IMR-90 (cell line): ENCODE data around the gene TCP11L1. TPM values are rescaled to one million over a fixed set of nuclear protein-coding genes. Genes with fewer than 3 reads are reported as not detected.

Experiments used
- ATAC-seq: fragments of 200-7000 bp; cut with Tn5 transposase; 2 replicates; pipeline ENCODE4 v1.9.1; 2020; ENCODE audit warnings: low read depth, mild to moderate bottlenecking, moderate library complexity
- BruUV-seq: library from RNA; stranded (reverse); fragments of 400-500 nt; replicated peaks from 2 replicates; lab custom pipeline; 2021; lab: Mats Ljungman, UMichigan
- CTCF ChIA-PET: fragments of 300-600 bp; formaldehyde crosslinking; extraction: SDS; loops from one replicate; lab custom pipeline; 2021; ENCODE audit warnings: antibody characterized with exemption; lab: Yijun Ruan, JAX
- POLR2A ChIA-PET: fragments of 300-600 bp; sonication (Branson Sonifier 250); formaldehyde crosslinking; loops from one replicate; lab custom pipeline; 2022; ENCODE audit warnings: antibody characterized with exemption; ENCODE audit not compliant: unreplicated experiment; lab: Charles Lee
- DNase-seq: peaks from one replicate; pipeline ENCODE4 v3.0.0; 2013
- H2AFZ ChIP-seq: replicated peaks from 2 replicates; pipeline ENCODE3; 2013; ENCODE audit warnings: low read length, mild to moderate bottlenecking; ENCODE audit not compliant: poor library complexity
- H2AK5ac ChIP-seq: 2 replicates; pipeline ENCODE4 v1.6.1; 2013; ENCODE audit warnings: low read depth, low read length, inconsistent platforms
- H2AK9ac ChIP-seq: replicated peaks from 2 replicates; pipeline ENCODE3; 2013; ENCODE audit warnings: mild to moderate bottlenecking, low read depth, low read length, moderate library complexity; ENCODE audit not compliant: poor library complexity
- H2BK120ac ChIP-seq: 2 replicates; pipeline ENCODE4 v1.6.1; 2013; ENCODE audit warnings: low read depth, low read length, inconsistent platforms
- H2BK15ac ChIP-seq: 3 replicates; pipeline ENCODE4 v1.6.1; 2013; ENCODE audit warnings: low read depth, low read length, inconsistent platforms
- H2BK20ac ChIP-seq: 2 replicates; pipeline ENCODE4 v1.6.1; 2013; ENCODE audit warnings: low read depth, mild to moderate bottlenecking, inconsistent platforms, low read length, moderate library complexity
- H2BK5ac ChIP-seq: 2 replicates; pipeline ENCODE4 v1.6.1; 2013; ENCODE audit warnings: mild to moderate bottlenecking, low read depth, low read length, inconsistent platforms; ENCODE audit not compliant: poor library complexity, severe bottlenecking
- H3K14ac ChIP-seq: replicated peaks from 2 replicates; pipeline ENCODE4 v1.6.1; 2013; ENCODE audit warnings: low read depth, low read length, inconsistent platforms
- H3K18ac ChIP-seq: 2 replicates; pipeline ENCODE4 v1.6.1; 2013; ENCODE audit warnings: low read depth, low read length, control low read depth
- H3K23ac ChIP-seq: 2 replicates; pipeline ENCODE4 v1.6.1; 2013; ENCODE audit warnings: low read depth, low read length, inconsistent platforms
- H3K27ac ChIP-seq: 2 replicates; pipeline ENCODE4 v1.5.1; 2013; ENCODE audit warnings: mild to moderate bottlenecking, control low read depth, low read length; ENCODE audit not compliant: insufficient read depth
- H3K27me3 ChIP-seq: 2 replicates; pipeline ENCODE4 v1.6.1; 2013; ENCODE audit warnings: low read length; ENCODE audit not compliant: control insufficient read depth, insufficient read depth
- H3K36me3 ChIP-seq: 2 replicates; pipeline ENCODE4 v1.6.1; 2013; ENCODE audit warnings: low read length, mixed read lengths; ENCODE audit not compliant: control insufficient read depth, insufficient read depth
- H3K4ac ChIP-seq: 2 replicates; pipeline ENCODE4 v1.6.1; 2013; ENCODE audit warnings: low read depth, low read length, inconsistent platforms
- H3K4me1 ChIP-seq: 2 replicates; pipeline ENCODE4 v1.6.1; 2013; ENCODE audit warnings: low read length, mixed read lengths; ENCODE audit not compliant: control insufficient read depth, insufficient read depth
- H3K4me2 ChIP-seq: 2 replicates; pipeline ENCODE4 v1.6.1; 2013; ENCODE audit warnings: low read depth, mild to moderate bottlenecking, control low read depth, low read length, moderate library complexity
- H3K4me3 ChIP-seq: 2 replicates; pipeline ENCODE4 v1.5.1; 2013; ENCODE audit warnings: low read depth, mild to moderate bottlenecking, control low read depth, low read length, moderate library complexity; ENCODE audit not compliant: insufficient read depth
- H3K56ac ChIP-seq: 2 replicates; pipeline ENCODE4 v1.6.1; 2013; ENCODE audit warnings: low read length, inconsistent platforms; ENCODE audit not compliant: insufficient read depth; ENCODE audit errors: extremely low read depth
- H3K79me1 ChIP-seq, 2 experiments: 2 replicates each; pipeline ENCODE4 v1.6.1; 2013; ENCODE audit warnings: low read length in 2 of 2, inconsistent platforms in 1 of 2, low read depth in 1 of 2
- H3K9ac ChIP-seq: 2 replicates; pipeline ENCODE4 v1.6.1; 2013; ENCODE audit warnings: low read depth, low read length, control low read depth
- H3K9me1 ChIP-seq: 2 replicates; pipeline ENCODE4 v1.6.1; 2013; ENCODE audit warnings: low read length, inconsistent platforms; ENCODE audit not compliant: insufficient read depth
- H3K9me3 ChIP-seq: 2 replicates; pipeline ENCODE4 v1.6.1; 2013; ENCODE audit warnings: low read length; ENCODE audit not compliant: control insufficient read depth, insufficient read depth
- H4K20me1 ChIP-seq: 2 replicates; pipeline ENCODE4 v1.6.1; 2013; ENCODE audit warnings: low read length, inconsistent platforms; ENCODE audit not compliant: insufficient read depth
- H4K5ac ChIP-seq: 2 replicates; pipeline ENCODE4 v1.6.1; 2013; ENCODE audit warnings: mild to moderate bottlenecking, low read depth, low read length, control low read depth
- H4K8ac ChIP-seq, 2 experiments: 2 replicates each; pipeline ENCODE4 v1.6.1; 2013; ENCODE audit warnings: low read depth in 2 of 2, low read length in 2 of 2, control low read depth in 1 of 2, inconsistent platforms in 1 of 2
- H4K91ac ChIP-seq: 2 replicates; pipeline ENCODE4 v1.6.1; 2013; ENCODE audit warnings: low read depth, low read length, inconsistent platforms; ENCODE audit not compliant: insufficient read depth
- BHLHE40 ChIP-seq: fragments of 150-350 bp; IDR thresholded peaks from 2 replicates; pipeline ENCODE4 v1.6.1; 2016; ENCODE audit warnings: mild to moderate bottlenecking, low read depth, low read length
- CEBPB ChIP-seq: IDR thresholded peaks from 2 replicates; pipeline ENCODE4 v1.6.1; 2012; ENCODE audit warnings: low read depth, low read length, improper control_type of control experiment
- CHD1 ChIP-seq: IDR thresholded peaks from 2 replicates; pipeline ENCODE4 v1.6.1; 2012; ENCODE audit warnings: low read depth, low read length, improper control_type of control experiment
- CTCF ChIP-seq: conservative IDR thresholded peaks from 2 replicates; pipeline ENCODE4 v1.5.1; 2012; ENCODE audit warnings: mild to moderate bottlenecking, low read depth, low read length, improper control_type of control experiment
- ELK1 ChIP-seq: fragments of 150-350 bp; IDR thresholded peaks from 2 replicates; pipeline ENCODE4 v1.6.1; 2016; ENCODE audit warnings: low read depth, mild to moderate bottlenecking, low read length, moderate library complexity, borderline replicate concordance
- FOS ChIP-seq: fragments of 150-350 bp; IDR thresholded peaks from 2 replicates; pipeline ENCODE4 v1.6.1; 2016; ENCODE audit warnings: low read depth, low read length
- MAFK ChIP-seq: IDR thresholded peaks from 2 replicates; pipeline ENCODE4 v1.6.1; 2012; ENCODE audit warnings: low read depth, low read length, improper control_type of control experiment
- MAZ ChIP-seq: IDR thresholded peaks from 2 replicates; pipeline ENCODE4 v1.6.1; 2012; ENCODE audit warnings: low read depth, mild to moderate bottlenecking, low read length, improper control_type of control experiment, moderate library complexity, borderline replicate concordance
- MXI1 ChIP-seq: IDR thresholded peaks from 2 replicates; pipeline ENCODE4 v1.6.1; 2012; ENCODE audit warnings: low read depth, mild to moderate bottlenecking, low read length, moderate library complexity, borderline replicate concordance
- NFE2L2 ChIP-seq: fragments of 150-350 bp; IDR thresholded peaks from 2 replicates; pipeline ENCODE4 v1.6.1; 2016; ENCODE audit warnings: low read depth, mild to moderate bottlenecking, low read length
- POLR2A ChIP-seq: IDR thresholded peaks from 2 replicates; pipeline ENCODE4 v1.6.1; 2012; ENCODE audit warnings: mild to moderate bottlenecking, low read depth, low read length
- RAD21 ChIP-seq: IDR thresholded peaks from 2 replicates; pipeline ENCODE4 v1.6.1; 2012; ENCODE audit warnings: low read length, improper control_type of control experiment
- RFX5 ChIP-seq: IDR thresholded peaks from 2 replicates; pipeline ENCODE4 v1.8.0; 2012; ENCODE audit warnings: low read depth, mild to moderate bottlenecking, low read length, moderate library complexity
- USF2 ChIP-seq: fragments of 150-350 bp; IDR thresholded peaks from 2 replicates; pipeline ENCODE4 v1.6.1; 2017; ENCODE audit warnings: mild to moderate bottlenecking, antibody characterized with exemption, low read length, low read depth
- WGBS, 2 experiments: methylation state at CpG; one replicate each; pipeline versions ENCODE4 v1.1.5 to v1.1.7; 2013; ENCODE audit warnings: missing lambda C conversion rate in 2 of 2; ENCODE audit not compliant: insufficient read length in 1 of 2; ENCODE audit errors: extremely low coverage in 2 of 2; 5-methylcytosine and 5-hydroxymethylcytosine counted together
- dilution Hi-C: fragments of 300-500 bp; cut with HindIII; formaldehyde crosslinking; loops from one replicate; pipeline ENCODE4 v1.14.3; 2018; ENCODE audit warnings: low sequenced_read_pairs; ENCODE audit not compliant: unreplicated experiment
- in situ Hi-C: fragments of 300-500 bp; cut with MboI; formaldehyde crosslinking; loops from 3 replicates; pipeline ENCODE4 v1.14.3; 2019; ENCODE audit warnings: low sequenced_read_pairs, inconsistent platforms, mixed read lengths
- intact Hi-C: fragments of 100-400 bp; cut with micrococcal nuclease; formaldehyde crosslinking; loops from 2 replicates; pipeline ENCODE4 v1.10.0; 2022
- polyA plus RNA-seq, 3 experiments: library from polyadenylated mRNA; depleted of rRNA; stranded (reverse); fragments of >200 nt; gene quantifications; 2 replicates each; pipeline ENCODE4 v1.2.3, GENCODE V29; 2012; ENCODE audit warnings: low replicate concordance in 1 of 3
- total RNA-seq: library from RNA; depleted of rRNA; stranded (reverse); fragments of >200 nt; gene quantifications from 2 replicates; pipeline ENCODE4 v1.2.3, GENCODE V29; 2012

TCP11L1 gene
- total and polyA plus RNA-seq, 2 of the 4 experiments (the other 2 are of a cell fraction), result 13.9 to 17.4 TPM

GRCh38 chr11:33018840-33019239 lies 20.5 kb upstream of the TCP11L1 start:
- no peak overlapping the region for H4K8ac ChIP-seq
- H3K4ac ChIP-seq, result no peak overlapping the region
- intact Hi-C loops, result loop anchor here (5.0 kb wide), 1 partner anchor 57 kb away; no protein-coding TSS in a partner anchor
- no peak overlapping the region for H3K14ac ChIP-seq
- no peak for TF ChIP-seq FOS
- TF ChIP-seq POLR2A, result no peak
- TF ChIP-seq ELK1, result no peak
- TF ChIP-seq RAD21, result no peak
- no peak for TF ChIP-seq BHLHE40
- no peak for TF ChIP-seq CEBPB
- TF ChIP-seq CTCF, result no peak
- no peak for TF ChIP-seq USF2
- TF ChIP-seq RFX5, result no peak
- TF ChIP-seq CHD1, result no peak
- TF ChIP-seq MXI1, result no peak
- no peak for TF ChIP-seq MAFK
- no peak for TF ChIP-seq MAZ
- no peak for TF ChIP-seq NFE2L2
- H3K27me3 ChIP-seq, result no peaks in the 10 kb centered on the region
- H2AK9ac ChIP-seq, result no peak overlapping the region
- H4K20me1 ChIP-seq, result no peaks in the 10 kb centered on the region
- no peak for ATAC-seq
- no peak overlapping the region for H3K27ac ChIP-seq
- 0 out of 2 replicates have a peak, but pooled peaks cover 5% of the 10 kb centered on the region for H3K9me1 ChIP-seq
- no peak overlapping the region for H3K9ac ChIP-seq
- H3K9me3 ChIP-seq, result no peaks in the 10 kb centered on the region
- CTCF ChIA-PET, result no interaction called here
- POLR2A ChIA-PET, result no interaction called here
- no peak overlapping the region for H2BK5ac ChIP-seq
- no peaks in the 10 kb centered on the region for H3K36me3 ChIP-seq
- no peak overlapping the region for H2AK5ac ChIP-seq
- H4K5ac ChIP-seq, result no peak overlapping the region
- no peak overlapping the region for H3K18ac ChIP-seq
- H3K4me2 ChIP-seq, result no peak overlapping the region
- no peak for DNase-seq
- H3K4me3 ChIP-seq, result no peak overlapping the region
- no peak overlapping the region for H2BK20ac ChIP-seq
- H3K79me1 ChIP-seq, result peaks cover 9 to 29% of the 10 kb centered on the region in 2 experiments; a peak in 3 of 4 replicates
- peaks cover 5% of the 10 kb centered on the region for H3K4me1 ChIP-seq
- no peak overlapping the region for H2AFZ ChIP-seq
- no peak overlapping the region for H2BK120ac ChIP-seq
- dilution Hi-C loops, result no loop called here
- H3K23ac ChIP-seq, result no peak overlapping the region
- no peak overlapping the region for H3K56ac ChIP-seq
- H4K91ac ChIP-seq, result no peak overlapping the region
- H2BK15ac ChIP-seq, result no peak overlapping the region
- BruUV-seq, result no TSS peak
- in situ Hi-C loops, result no loop called here
- WGBS, 2 experiments, result 92% methylated on average over 2 of the region's 6 CpGs; no CpG with 5 or more reads in 1 of the 2 experiments
